Adrenal gland (tissue), 5 donors: ENCODE data around the gene DOCK3.

Experiments
- CTCF ChIP-seq, 6 experiments: fragments of 450-650 bp in 4 of 6; fragments of 200-600 bp in 2 of 6; sonication (generic) in 1 of 6; IDR thresholded peaks; 1 replicate in 5 of 6; 2 replicates in 1 of 6; pipeline versions ENCODE4 v1.5.1 to v1.8.0; 2016 to 2021; ENCODE audit warnings: antibody characterized with exemption in 6 of 6, mild to moderate bottlenecking in 2 of 6, moderate library complexity in 1 of 6
- POLR2A ChIP-seq, 2 donors: fragments of 450-650 bp; IDR thresholded peaks; one replicate each; pipeline ENCODE4 v1.6.1; 2017; ENCODE audit warnings: antibody characterized with exemption in 2 of 2, mild to moderate bottlenecking in 2 of 2, moderate library complexity in 1 of 2
- donor health status: DM: no; HTN: no; CAD: no.

DNA sequence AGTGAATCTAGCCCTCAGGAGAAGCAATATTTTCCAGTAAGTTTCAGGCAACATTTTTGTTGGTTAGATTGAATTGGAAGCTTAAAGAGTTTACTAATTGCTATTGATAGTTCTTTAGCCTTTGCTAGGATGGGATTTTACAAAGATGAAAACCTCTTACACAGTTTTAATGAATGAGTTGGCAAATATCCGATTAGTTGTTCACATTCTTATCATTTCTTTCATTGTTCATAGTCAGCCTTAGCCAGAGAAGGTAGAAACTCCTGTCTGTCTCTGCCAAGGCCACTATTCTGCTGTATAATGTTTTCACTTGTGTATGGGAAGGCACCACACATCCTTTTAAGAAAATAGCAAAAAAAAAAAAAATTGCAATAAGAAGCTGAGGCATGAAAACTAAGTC lies 488.3 kb downstream of the DOCK3 start:
- no peak for TF ChIP-seq POLR2A (IDR thresholded peaks at IDR 0.05)
- no peak for TF ChIP-seq CTCF (IDR thresholded peaks at IDR 0.05)
